ENCODE measurements around the gene NUMA1.

DNA sequence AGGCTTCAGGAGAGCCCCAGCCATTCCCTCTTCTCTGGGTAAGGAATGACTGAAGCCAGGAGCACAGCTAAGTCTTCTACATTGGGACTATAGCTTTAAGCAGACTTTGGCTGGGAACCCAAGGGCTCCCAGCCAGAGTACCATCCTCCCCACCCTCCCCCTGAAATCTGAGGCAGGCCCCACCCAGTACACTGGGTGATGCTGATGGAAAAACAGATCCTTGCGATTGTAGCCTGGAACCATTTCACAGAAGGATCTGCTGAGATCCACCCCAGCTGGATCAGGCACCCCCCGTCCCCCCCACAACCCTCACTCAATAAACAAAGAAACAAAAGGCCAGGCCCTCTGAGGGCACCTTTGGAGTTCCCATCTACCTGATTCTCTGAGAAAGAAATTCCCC is 41.9 kb downstream of the NUMA1 start:
- no peak for TF ChIP-seq SP1 (IDR thresholded peaks at IDR 0.05)
- no peak for TF ChIP-seq ARNT (IDR thresholded peaks at IDR 0.05)
- no peak for TF ChIP-seq FOXK2 (IDR thresholded peaks at IDR 0.05)
- no peak for TF ChIP-seq BHLHE40 (IDR thresholded peaks at IDR 0.05; ENCODE audit: borderline replicate concordance)
- no peak for TF ChIP-seq FOXA1 (IDR thresholded peaks at IDR 0.05)
- TF ChIP-seq L3MBTL2 (conservative IDR thresholded peaks at IDR 0.05) = no peak
- no peak for TF ChIP-seq ZNF384 (IDR thresholded peaks at IDR 0.05)
- TF ChIP-seq TARDBP (IDR thresholded peaks at IDR 0.05) = no peak
- TF ChIP-seq SUZ12 (IDR thresholded peaks at IDR 0.05) = no peak
- no peak for TF ChIP-seq FOXM1 (IDR thresholded peaks at IDR 0.05; ENCODE audit: borderline replicate concordance)
- no peak for TF ChIP-seq LEF1 (IDR thresholded peaks at IDR 0.05; ENCODE audit: borderline replicate concordance)

Measured in HEK293T (cell line).